H1 (cell line): Measurements from ENCODE around the gene LRP11. TPM values are rescaled to one million over a fixed set of nuclear protein-coding genes. Genes with fewer than 3 reads are reported as not detected.

Experiments
- CTCF ChIA-PET: fragments of 300-600 bp; sonication (Branson Sonifier 250); formaldehyde crosslinking; loops from one replicate; lab custom pipeline; 2021; ENCODE audit not compliant: partially characterized antibody; lab: Charles Lee
- POLR2A ChIA-PET: fragments of 300-600 bp; sonication (Branson Sonifier 250); formaldehyde crosslinking; loops from one replicate; lab custom pipeline; 2021; ENCODE audit warnings: inconsistent platforms; ENCODE audit not compliant: partially characterized antibody; lab: Charles Lee
- DNase-seq, 2 experiments: peaks; one replicate each; pipeline versions ENCODE4 v3.0.0 to v3.0.0-alpha.2; 2010 to 2022; ENCODE audit warnings: low spot score in 2 of 2, low read depth in 1 of 2, mixed read lengths in 1 of 2
- FAIRE-seq: peaks from 2 replicates; lab custom pipeline; 2011; peaks lifted over from hg19 to GRCh38; lab: Jason Lieb, UNC
- H2AFZ ChIP-seq: 2 replicates; pipeline ENCODE4 v1.8.1; 2012; ENCODE audit warnings: low read length, inconsistent platforms
- H2AK5ac ChIP-seq: 2 replicates; pipeline ENCODE4 v1.6.1; 2013; ENCODE audit warnings: low read depth, low read length
- H2BK120ac ChIP-seq: replicated peaks from 2 replicates; pipeline ENCODE3; 2013; ENCODE audit warnings: low read depth, low read length, inconsistent platforms
- H2BK12ac ChIP-seq: 2 replicates; pipeline ENCODE4 v1.6.1; 2013; ENCODE audit warnings: low read depth, low read length
- H2BK15ac ChIP-seq: 2 replicates; pipeline ENCODE4 v1.6.1; 2013; ENCODE audit warnings: low read length
- H2BK20ac ChIP-seq: 2 replicates; pipeline ENCODE4 v1.6.1; 2013; ENCODE audit warnings: low read length
- H2BK5ac ChIP-seq: 2 replicates; pipeline ENCODE4 v1.6.1; 2013; ENCODE audit warnings: low read depth, low read length
- H3K14ac ChIP-seq: 2 replicates; pipeline ENCODE4 v1.6.1; 2013; ENCODE audit warnings: inconsistent platforms; ENCODE audit not compliant: insufficient read length
- H3K18ac ChIP-seq: 2 replicates; pipeline ENCODE4 v1.6.1; 2013; ENCODE audit warnings: low read length; ENCODE audit errors: extremely low read depth
- H3K23ac ChIP-seq: 2 replicates; pipeline ENCODE4 v1.6.1; 2013; ENCODE audit warnings: inconsistent platforms; ENCODE audit not compliant: insufficient read length
- H3K23me2 ChIP-seq: 2 replicates; pipeline ENCODE4 v1.6.1; 2013; ENCODE audit warnings: low read depth, low read length
- H3K27ac ChIP-seq: 2 replicates; pipeline ENCODE4 v1.6.1; 2011; ENCODE audit warnings: low read depth, low read length, inconsistent platforms
- H3K27me3 ChIP-seq, 4 experiments: replicated peaks in 1 of 4; 1 replicate in 1 of 4; 2 replicates in 3 of 4; pipeline versions ENCODE4 v1.6.1 to v1.8.1; 2011 to 2013; ENCODE audit warnings: low read length in 3 of 4, mild to moderate bottlenecking in 3 of 4, inconsistent platforms in 2 of 4, mixed read lengths in 2 of 4, moderate library complexity in 1 of 4; ENCODE audit not compliant: control insufficient read depth in 3 of 4, insufficient read depth in 3 of 4; ENCODE audit errors: extremely low read depth in 1 of 4
- H3K36me3 ChIP-seq, 4 experiments: 2 replicates each; pipeline versions ENCODE4 v1.6.1 to v1.8.1; 2011 to 2013; ENCODE audit warnings: mild to moderate bottlenecking in 4 of 4, low read length in 3 of 4, moderate library complexity in 2 of 4, control low read depth in 1 of 4, inconsistent platforms in 1 of 4; ENCODE audit not compliant: insufficient read depth in 4 of 4, control insufficient read depth in 2 of 4
- H3K4ac ChIP-seq: replicated peaks from 2 replicates; pipeline ENCODE3; 2013; ENCODE audit warnings: low read length, low read depth, mixed read lengths, inconsistent platforms; ENCODE audit not compliant: insufficient read length
- H3K4me1 ChIP-seq, 4 experiments: replicated peaks in 1 of 4; 1 replicate in 1 of 4; 2 replicates in 3 of 4; pipeline versions ENCODE4 v1.6.1 to v1.8.1; 2011 to 2013; ENCODE audit warnings: low read length in 3 of 4, inconsistent platforms in 2 of 4, mixed read lengths in 1 of 4; ENCODE audit not compliant: insufficient read depth in 4 of 4, control insufficient read depth in 3 of 4
- H3K4me2 ChIP-seq, 2 experiments: 2 replicates each; pipeline versions ENCODE4 v1.6.1 to v1.8.1; 2011 to 2013; ENCODE audit warnings: low read depth in 2 of 2, low read length in 2 of 2, control low read depth in 1 of 2, inconsistent platforms in 1 of 2, mild to moderate bottlenecking in 1 of 2; ENCODE audit not compliant: insufficient read depth in 1 of 2
- H3K4me3 ChIP-seq, 4 experiments: fragments of 200-600, 300-600 bp in 1 of 4; sonication (generic), shearing (Covaris generic), sonication (Bioruptor Twin) in 1 of 4; 2 replicates each; pipeline versions ENCODE4 v1.5.1 to v1.8.1; 2011 to 2016; ENCODE audit warnings: low read length in 4 of 4, low read depth in 3 of 4, control low read depth in 2 of 4, inconsistent platforms in 2 of 4, mild to moderate bottlenecking in 2 of 4, mixed read lengths in 1 of 4, moderate library complexity in 1 of 4; ENCODE audit not compliant: insufficient read depth in 2 of 4; ENCODE audit errors: extremely low read depth in 1 of 4
- H3K56ac ChIP-seq: replicated peaks from 2 replicates; pipeline ENCODE3; 2013; ENCODE audit warnings: low read depth, mild to moderate bottlenecking, mixed read lengths, low read length, inconsistent platforms; ENCODE audit not compliant: insufficient read length
- H3K79me1 ChIP-seq: 2 replicates; pipeline ENCODE4 v1.6.1; 2013; ENCODE audit warnings: low read depth, low read length, control low read depth
- H3K79me2 ChIP-seq, 2 experiments: 2 replicates each; pipeline versions ENCODE4 v1.6.1 to v1.8.1; 2012 to 2013; ENCODE audit warnings: low read length in 2 of 2, mild to moderate bottlenecking in 2 of 2, inconsistent platforms in 1 of 2; ENCODE audit not compliant: insufficient read depth in 2 of 2, control insufficient read depth in 1 of 2
- H3K9ac ChIP-seq, 4 experiments: replicated peaks in 1 of 4; 1 replicate in 1 of 4; 2 replicates in 3 of 4; pipeline versions ENCODE4 v1.6.1 to v1.8.1; 2011 to 2013; ENCODE audit warnings: low read depth in 3 of 4, low read length in 3 of 4, control low read depth in 2 of 4, mild to moderate bottlenecking in 2 of 4, moderate library complexity in 2 of 4, inconsistent platforms in 1 of 4; ENCODE audit errors: extremely low read depth in 1 of 4
- H3K9me3 ChIP-seq, 2 experiments: 2 replicates each; pipeline versions ENCODE4 v1.6.1 to v1.8.1; 2012 to 2013; ENCODE audit warnings: mild to moderate bottlenecking in 2 of 2, moderate library complexity in 2 of 2, control low read depth in 1 of 2, inconsistent platforms in 1 of 2, low read depth in 1 of 2, low read length in 1 of 2, mixed read lengths in 1 of 2; ENCODE audit not compliant: insufficient read depth in 2 of 2
- H4K20me1 ChIP-seq, 2 experiments: replicated peaks in 1 of 2; 2 replicates each; pipeline versions ENCODE3 to v1.8.1; 2011 to 2013; ENCODE audit warnings: inconsistent platforms in 2 of 2, low read length in 2 of 2, mild to moderate bottlenecking in 1 of 2; ENCODE audit not compliant: insufficient read depth in 2 of 2, control insufficient read depth in 1 of 2
- H4K5ac ChIP-seq: 2 replicates; pipeline ENCODE4 v1.6.1; 2013; ENCODE audit warnings: low read length, low read depth, mixed read lengths, inconsistent platforms; ENCODE audit not compliant: insufficient read length
- H4K8ac ChIP-seq: 2 replicates; pipeline ENCODE4 v1.8.0; 2013; ENCODE audit warnings: mild to moderate bottlenecking, moderate library complexity, low read length, inconsistent platforms; ENCODE audit not compliant: insufficient read depth; ENCODE audit errors: extremely low read depth
- H4K91ac ChIP-seq: replicated peaks from 2 replicates; pipeline ENCODE3; 2013; ENCODE audit warnings: low read length, mixed read lengths, inconsistent platforms; ENCODE audit not compliant: insufficient read length
- BACH1 ChIP-seq: IDR thresholded peaks from 2 replicates; pipeline ENCODE4 v1.6.1; 2012; ENCODE audit warnings: low read length, improper control_type of control experiment
- CHD1 ChIP-seq: IDR thresholded peaks from 2 replicates; pipeline ENCODE4 v1.6.1; 2012; ENCODE audit warnings: low read depth, low read length, improper control_type of control experiment
- CTBP2 ChIP-seq: IDR thresholded peaks from 2 replicates; pipeline ENCODE4 v1.7.0; 2011; ENCODE audit warnings: borderline replicate concordance, mild to moderate bottlenecking, moderate library complexity, mixed read lengths, low read length; ENCODE audit not compliant: insufficient read depth, insufficient read length
- EZH2 ChIP-seq: fragments of 200-600 bp; sonication (generic); IDR thresholded peaks from 2 replicates; pipeline ENCODE4 v1.7.1; 2012; ENCODE audit warnings: low read depth, mild to moderate bottlenecking, moderate library complexity, low read length, inconsistent platforms; ENCODE audit not compliant: severe bottlenecking
- GTF2F1 ChIP-seq: IDR thresholded peaks from 2 replicates; pipeline ENCODE4 v1.6.1; 2012; ENCODE audit warnings: low read depth, low read length, improper control_type of control experiment, borderline replicate concordance
- NRF1 ChIP-seq: IDR thresholded peaks from 2 replicates; pipeline ENCODE4 v1.6.1; 2011; ENCODE audit warnings: mild to moderate bottlenecking, low read depth, low read length, improper control_type of control experiment
- RAD21 ChIP-seq, 2 experiments: IDR thresholded peaks in 1 of 2; conservative IDR thresholded peaks in 1 of 2; 2 replicates each; pipeline ENCODE4 v1.6.1; 2011; ENCODE audit warnings: low read depth in 2 of 2, low read length in 2 of 2, improper control_type of control experiment in 1 of 2, inconsistent platforms in 1 of 2, mild to moderate bottlenecking in 1 of 2, moderate library complexity in 1 of 2
- SIN3A ChIP-seq, 2 experiments: IDR thresholded peaks in 1 of 2; conservative IDR thresholded peaks in 1 of 2; 2 replicates each; pipeline ENCODE4 v1.6.1; 2011 to 2012; ENCODE audit warnings: low read length in 2 of 2, improper control_type of control experiment in 1 of 2, low read depth in 1 of 2, mild to moderate bottlenecking in 1 of 2
- SP2 ChIP-seq: IDR thresholded peaks from 2 replicates; pipeline ENCODE4 v1.6.1; 2012; ENCODE audit warnings: mild to moderate bottlenecking, low read length, inconsistent platforms
- SP4 ChIP-seq: IDR thresholded peaks from 2 replicates; pipeline ENCODE4 v1.6.1; 2012; ENCODE audit warnings: low read length, inconsistent platforms
- SUZ12 ChIP-seq: fragments of 200-600 bp; sonication (generic); IDR thresholded peaks from 2 replicates; pipeline ENCODE4 v1.6.1; 2012; ENCODE audit warnings: mild to moderate bottlenecking, inconsistent platforms, low read length, moderate library complexity, mixed read lengths
- TAF7 ChIP-seq: optimal IDR thresholded peaks from 2 replicates; pipeline ENCODE3; 2011; ENCODE audit warnings: low read depth, mild to moderate bottlenecking, inconsistent platforms, low read length, moderate library complexity, borderline replicate concordance
- WGBS, 2 experiments: shearing (Covaris generic) in 1 of 2; methylation state at CpG; one replicate each; pipeline versions ENCODE4 v1.1.6 to v1.1.7; 2013 to 2015; ENCODE audit warnings: low lambda C conversion rate in 2 of 2, mixed read lengths in 2 of 2, inconsistent platforms in 1 of 2, low coverage in 1 of 2, missing lambda C conversion rate in 1 of 2; ENCODE audit not compliant: insufficient replicate concordance in 2 of 2, insufficient coverage in 1 of 2, insufficient read length in 1 of 2; ENCODE audit errors: extremely low coverage in 1 of 2, missing lambda C conversion rate in 1 of 2; 5-methylcytosine and 5-hydroxymethylcytosine counted together
- polyA plus RNA-seq, 7 experiments: library from polyadenylated mRNA; depleted of rRNA in 3 of 7; stranded (reverse) in 5 of 7; unstranded in 2 of 7; fragments of >200 nt in 5 of 7; fragments of 200-250 nt in 2 of 7; gene quantifications; 1 replicate in 5 of 7; 2 replicates in 1 of 7; 4 replicates in 1 of 7; pipeline versions ENCODE4 v1.2.1 to v1.2.3, GENCODE V29; 2011 to 2013; ENCODE audit warnings: missing spikeins in 2 of 7, mixed read lengths in 2 of 7
- total RNA-seq: library from RNA; stranded (reverse); fragmentation: NEBNext Ultra II Directional; extraction: Animal tissue kit (Norgen Biotek cat#: 25700); gene quantifications from 2 replicates; pipeline ENCODE4 v1.2.1, GENCODE V29; 2021
- TF ChIP-seq, protein P1 (sequence below): IDR thresholded peaks from 2 replicates; pipeline ENCODE4 v1.6.1; 2011; ENCODE audit warnings: low read length, improper control_type of control experiment

The LRP11 gene
- total and polyA plus RNA-seq, 2 of the 8 experiments (the other 6 are each of a cell fraction or from before 2014, with no cell fraction given): 11.0 to 20.0 TPM

DNA sequence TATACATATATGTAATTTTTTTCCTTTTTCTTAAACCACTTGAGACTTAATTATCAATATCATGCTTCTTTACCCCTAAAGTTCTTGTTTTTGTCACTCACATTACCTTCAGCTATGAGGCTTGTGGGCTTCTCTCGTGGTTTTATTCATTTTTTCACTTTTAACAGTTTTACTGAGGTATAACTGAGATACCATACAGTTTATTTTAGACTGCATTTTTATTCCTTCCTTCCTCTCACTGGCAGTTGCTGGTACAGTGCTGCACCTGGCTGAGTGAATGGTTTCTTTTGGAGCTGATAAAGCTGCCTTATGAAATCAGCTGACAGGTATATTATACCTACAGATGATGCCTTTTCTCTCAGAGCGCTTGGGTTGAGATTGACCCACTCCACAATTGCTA is 54.4 kb downstream of the LRP11 start:
- H2AK5ac ChIP-seq: no peak overlapping the region
- H4K20me1 ChIP-seq: peaks cover 0 to 2% of the 10 kb centered on the region in 2 experiments
- no peaks in the 10 kb centered on the region for H3K79me1 ChIP-seq
- no peak overlapping the region for H3K27ac ChIP-seq
- no peak overlapping the region for H4K5ac ChIP-seq
- FAIRE-seq: no peak
- no peak overlapping the region for H3K4me3 ChIP-seq
- no peaks in the 10 kb centered on the region for H3K79me2 ChIP-seq
- H3K36me3 ChIP-seq: peaks cover 0 to 9% (median 3%) of the 10 kb centered on the region in 4 experiments; a peak in 3 of 8 replicates
- no peak overlapping the region for H3K56ac ChIP-seq
- no peak overlapping the region for H2BK20ac ChIP-seq
- H3K4me2 ChIP-seq: no peak overlapping the region
- no peak overlapping the region for H2BK12ac ChIP-seq
- CTCF ChIA-PET: interaction anchor here (1.1 kb wide), 1 partner anchor 56 kb away, joined by 3 read pairs; no protein-coding TSS in a partner anchor
- POLR2A ChIA-PET: interaction anchor here (0.6 kb wide), 1 partner anchor 55 kb away, joined by 3 read pairs; no protein-coding TSS in a partner anchor
- H4K91ac ChIP-seq: no peak overlapping the region
- WGBS, 2 experiments: 86% methylated on average over 2 of the region's 2 CpGs; no CpG with 5 or more reads in 1 of the 2 experiments
- H2BK15ac ChIP-seq: no peak overlapping the region
- no peaks in the 10 kb centered on the region for H3K4me1 ChIP-seq
- H3K23ac ChIP-seq: no peak overlapping the region
- H3K4ac ChIP-seq: no peak overlapping the region
- no peaks in the 10 kb centered on the region for H3K9me3 ChIP-seq
- no peak overlapping the region for H3K14ac ChIP-seq
- H3K27me3 ChIP-seq: no peaks in the 10 kb centered on the region
- no peaks in the 10 kb centered on the region for H3K23me2 ChIP-seq
- no peak overlapping the region for H4K8ac ChIP-seq
- H3K18ac ChIP-seq: no peak overlapping the region
- no peak overlapping the region for H3K9ac ChIP-seq
- DNase-seq: no peak
- no peak overlapping the region for H2BK120ac ChIP-seq
- H2BK5ac ChIP-seq: no peak overlapping the region
- no peak overlapping the region for H2AFZ ChIP-seq
- TF ChIP-seq SIN3A (conservative IDR thresholded peaks at IDR 0.05 in 1 of 2, IDR thresholded peaks at IDR 0.05 in 1 of 2; ENCODE audit: low read depth in 1 of 2, low read length in 2 of 2) (no peak), TAF7 (no peak), CHD1 (no peak), CTBP2 (no peak), SP2 (no peak), SP4 (no peak), NRF1 (no peak), RAD21 (IDR thresholded peaks at IDR 0.05 in 1 of 2, conservative IDR thresholded peaks at IDR 0.05 in 1 of 2; ENCODE audit: low read depth in 2 of 2, low read length in 2 of 2) (no peak), GTF2F1 (no peak), EZH2 (no peak), SUZ12 (no peak), BACH1 (no peak)
- TF ChIP-seq, protein P1, sequence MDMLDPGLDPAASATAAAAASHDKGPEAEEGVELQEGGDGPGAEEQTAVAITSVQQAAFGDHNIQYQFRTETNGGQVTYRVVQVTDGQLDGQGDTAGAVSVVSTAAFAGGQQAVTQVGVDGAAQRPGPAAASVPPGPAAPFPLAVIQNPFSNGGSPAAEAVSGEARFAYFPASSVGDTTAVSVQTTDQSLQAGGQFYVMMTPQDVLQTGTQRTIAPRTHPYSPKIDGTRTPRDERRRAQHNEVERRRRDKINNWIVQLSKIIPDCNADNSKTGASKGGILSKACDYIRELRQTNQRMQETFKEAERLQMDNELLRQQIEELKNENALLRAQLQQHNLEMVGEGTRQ: no peak
